ENCODE measurements around the gene ZNF581.

The ZNF581 gene

DNA sequence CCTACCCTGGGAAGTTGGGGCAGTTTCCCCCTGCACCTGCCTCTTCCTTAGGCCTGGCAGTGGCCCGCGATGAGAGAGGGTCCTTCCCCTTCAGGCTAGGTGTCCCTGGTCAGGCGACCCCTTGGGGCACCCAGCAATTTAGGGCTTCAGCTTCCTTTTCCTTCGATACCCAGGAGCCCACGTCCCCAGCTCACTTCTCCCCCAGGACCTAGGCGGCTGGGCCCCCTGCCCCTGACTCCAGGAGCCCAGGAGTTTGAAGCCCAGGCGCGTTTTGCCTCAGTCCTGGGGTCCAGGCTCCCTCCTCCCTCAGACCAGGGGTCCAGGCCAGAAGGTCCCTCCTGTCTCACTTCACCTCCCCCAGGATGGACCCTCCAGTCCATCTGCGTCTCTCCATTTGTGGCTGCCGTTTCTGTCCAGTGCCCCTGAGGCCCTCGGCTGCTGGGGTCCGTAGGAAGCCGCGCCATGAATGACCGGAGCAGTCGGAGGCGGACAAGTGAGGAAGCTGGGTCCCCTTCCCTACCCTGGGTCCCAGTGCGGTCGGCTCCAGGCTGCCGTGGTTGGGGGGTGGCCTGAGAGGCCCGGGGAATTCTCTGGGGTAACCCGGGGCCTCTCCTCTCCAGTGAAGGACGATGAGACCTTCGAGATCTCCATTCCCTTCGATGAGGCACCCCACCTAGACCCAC lies 5.3 kb downstream of the ZNF581 start:
- no peak for DNase-seq (ENCODE audit: low spot score)

DNA sequence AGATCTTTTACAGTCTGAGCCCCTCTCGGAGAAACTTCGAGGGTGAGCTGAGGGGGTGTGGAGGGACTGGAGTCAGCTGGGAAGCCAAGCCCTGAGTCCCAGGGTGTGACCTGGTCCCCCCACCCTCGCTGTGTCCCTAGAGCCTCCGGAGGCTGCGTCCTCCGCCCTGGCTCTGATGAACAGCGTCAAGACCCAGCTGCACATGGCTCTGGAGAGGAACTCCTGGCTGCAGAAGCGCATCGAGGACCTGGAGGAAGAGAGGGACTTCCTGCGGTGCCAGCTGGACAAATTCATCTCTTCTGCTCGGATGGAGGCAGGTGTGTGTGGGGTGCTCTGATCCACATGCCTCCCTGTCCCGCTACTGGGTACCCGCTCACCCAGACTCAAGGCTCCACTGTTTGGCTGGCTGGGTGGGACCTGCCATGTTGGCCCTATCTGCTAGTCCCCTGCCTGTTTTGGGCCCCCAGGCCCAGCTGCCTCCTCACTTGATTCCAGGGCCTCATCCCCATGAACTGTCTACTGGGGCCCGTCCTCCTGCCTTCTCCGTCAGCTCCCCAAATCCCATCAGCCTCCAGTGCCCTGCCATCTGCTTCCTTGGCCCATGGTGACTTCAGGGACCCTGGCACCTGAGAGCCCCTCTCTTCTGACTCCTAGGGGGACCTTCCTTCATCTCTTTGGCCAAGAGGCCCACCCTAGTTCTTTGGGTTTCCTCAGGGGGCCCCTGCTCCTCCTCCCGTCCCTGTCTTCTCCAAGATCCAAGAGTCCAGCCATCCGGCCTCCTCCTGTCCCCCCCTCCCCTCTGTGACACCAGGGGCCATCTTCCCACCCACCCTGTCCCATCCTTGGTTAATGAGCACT lies 6.0 kb downstream of the ZNF581 start:
- DNase-seq (ENCODE audit: low spot score) = no peak

DNA sequence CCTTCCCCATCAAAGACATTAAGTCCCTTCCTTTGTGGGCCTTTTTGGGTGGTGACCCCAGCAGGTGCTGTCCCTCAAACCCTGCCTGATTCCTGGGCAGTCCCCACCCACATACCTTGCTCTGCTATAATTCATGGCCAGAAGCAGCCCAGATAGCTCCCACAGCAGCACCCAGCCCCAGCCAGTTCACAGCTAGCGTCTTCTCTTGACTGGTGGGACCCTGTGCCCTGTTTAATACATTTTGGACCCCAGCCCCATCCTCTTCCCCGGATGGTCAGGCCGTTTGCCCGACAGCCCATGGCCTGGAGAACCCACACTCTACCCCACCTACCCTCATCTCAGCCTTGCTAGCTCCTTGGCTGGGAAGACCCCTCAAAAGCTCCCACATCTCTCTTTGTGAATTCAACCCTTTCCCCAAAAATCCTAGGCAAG lies 6.7 kb downstream of the ZNF581 start:
- DNase-seq (ENCODE audit: low spot score) = no peak

DNA sequence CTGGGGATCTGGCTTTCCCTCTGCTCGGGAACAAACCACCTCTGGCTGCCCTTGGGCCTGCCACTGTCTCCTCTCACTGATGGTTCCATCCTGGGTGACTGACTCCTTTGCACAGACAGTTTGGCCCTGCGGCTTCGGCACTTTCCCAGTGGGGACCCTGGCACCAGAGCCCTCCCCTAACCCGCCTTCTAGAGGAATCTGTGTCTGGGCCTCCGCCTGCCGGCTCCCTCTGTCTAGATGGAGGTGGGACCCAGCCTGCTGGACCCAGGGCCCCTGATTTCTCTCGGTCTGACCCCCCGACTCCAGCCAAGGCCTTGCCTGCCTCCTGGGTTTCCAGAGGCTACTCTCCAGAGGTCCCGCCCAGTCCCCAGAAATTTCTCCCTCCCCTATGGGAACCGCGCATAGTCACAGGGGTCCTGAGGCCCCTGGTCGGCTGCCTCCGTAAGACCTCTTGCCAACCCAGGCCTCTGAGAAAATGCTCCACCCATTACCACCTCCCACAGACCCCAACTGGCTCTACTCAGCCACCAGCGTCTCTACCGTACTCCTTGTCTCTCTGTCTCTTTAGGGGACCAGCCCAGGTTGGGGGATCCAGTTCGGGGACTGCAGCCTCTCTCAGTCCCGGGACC lies 7.3 kb downstream of the ZNF581 start:
- DNase-seq (ENCODE audit: low spot score) = no peak

DNA sequence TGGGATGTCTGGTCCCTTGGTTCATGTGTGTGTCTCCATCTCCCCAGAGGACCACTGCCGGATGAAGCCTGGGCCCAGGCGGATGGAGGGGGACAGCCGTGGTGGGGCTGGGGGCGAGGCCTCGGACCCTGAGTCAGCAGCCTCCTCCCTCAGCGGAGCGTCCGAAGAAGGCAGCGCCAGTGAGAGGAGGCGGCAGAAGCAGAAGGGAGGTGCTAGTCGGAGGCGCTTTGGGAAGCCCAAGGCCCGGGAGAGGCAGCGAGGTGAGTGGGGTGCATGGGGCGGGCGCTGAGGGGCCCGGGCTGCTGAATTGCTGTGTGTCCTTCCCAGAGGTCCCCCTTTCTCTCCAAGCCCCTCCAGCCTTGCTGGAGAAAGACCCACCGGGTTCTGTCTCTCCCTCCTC lies 7.8 kb downstream of the ZNF581 start:
- DNase-seq (ENCODE audit: low spot score) = no peak

DNA sequence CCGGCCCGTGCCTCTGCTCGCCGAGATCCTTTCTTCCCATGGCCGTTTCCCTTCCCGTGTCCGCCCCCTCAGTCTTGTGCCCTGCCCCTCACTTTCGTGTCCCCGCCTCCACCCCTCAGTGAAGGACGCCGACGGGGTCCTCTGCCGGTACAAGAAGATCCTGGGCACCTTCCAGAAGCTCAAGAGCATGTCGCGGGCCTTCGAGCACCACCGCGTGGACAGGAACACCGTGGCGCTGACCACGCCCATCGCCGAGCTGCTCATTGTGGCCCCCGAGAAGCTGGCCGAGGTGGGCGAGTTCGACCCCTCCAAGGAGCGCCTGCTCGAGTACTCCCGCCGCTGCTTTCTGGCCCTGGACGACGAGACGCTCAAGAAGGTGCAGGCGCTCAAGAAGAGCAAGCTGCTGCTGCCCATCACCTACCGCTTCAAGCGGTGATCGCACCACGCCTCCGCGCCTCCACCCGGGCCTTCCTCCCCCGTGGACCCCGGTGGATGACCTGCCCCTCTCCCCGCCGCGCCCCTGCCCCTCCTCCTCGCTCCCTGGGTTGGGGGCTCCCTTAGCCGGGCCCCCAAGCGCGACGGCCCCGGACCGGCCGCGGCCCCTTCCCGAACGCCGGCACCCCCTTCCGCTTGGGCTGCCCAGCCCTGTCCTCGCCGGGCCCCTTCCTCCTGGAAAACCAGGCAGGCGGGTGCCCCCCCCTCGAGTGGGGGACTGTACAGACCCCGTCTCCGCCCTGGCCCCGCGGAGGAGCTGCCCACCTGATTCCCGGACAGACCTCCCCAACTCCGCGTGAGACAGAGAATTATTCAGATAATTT lies 9.1 kb downstream of the ZNF581 start:
- no peak for DNase-seq (ENCODE audit: low spot score)

DNA sequence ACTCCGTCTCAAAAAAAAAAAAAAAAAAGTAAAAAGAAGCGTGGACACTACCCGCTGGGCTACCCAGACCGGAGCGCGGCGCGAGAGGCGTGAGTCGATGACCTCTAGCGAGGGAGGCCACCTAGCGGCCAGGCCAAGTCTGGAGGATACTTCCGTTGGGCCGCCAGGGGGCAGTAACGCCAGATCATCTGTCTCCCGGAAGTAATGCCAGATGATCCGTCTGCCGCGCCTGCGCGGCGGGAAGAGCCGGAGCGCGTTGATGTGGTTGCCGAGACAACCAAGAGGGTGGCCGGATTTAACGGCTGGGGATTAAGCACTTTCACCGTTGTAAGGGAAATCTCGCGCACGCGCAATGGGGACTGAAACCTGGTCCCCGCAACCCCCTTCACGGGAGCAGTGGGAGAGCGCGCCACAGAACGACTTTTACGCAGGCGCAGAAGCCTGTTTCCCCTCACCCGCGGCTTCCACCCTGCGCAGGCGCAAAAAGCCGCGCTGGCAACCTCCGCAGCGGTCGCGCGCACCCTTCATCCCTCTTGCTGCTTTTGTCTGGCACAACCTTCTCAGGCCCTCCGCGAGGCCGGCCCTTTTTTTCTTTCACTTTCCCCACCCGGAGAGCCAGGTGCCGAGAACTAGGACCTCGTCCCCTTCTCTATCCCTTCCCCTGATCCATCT lies 10.3 kb downstream of the ZNF581 start:
- DNase-seq (ENCODE audit: low spot score) = peak; percentile 99

DNA sequence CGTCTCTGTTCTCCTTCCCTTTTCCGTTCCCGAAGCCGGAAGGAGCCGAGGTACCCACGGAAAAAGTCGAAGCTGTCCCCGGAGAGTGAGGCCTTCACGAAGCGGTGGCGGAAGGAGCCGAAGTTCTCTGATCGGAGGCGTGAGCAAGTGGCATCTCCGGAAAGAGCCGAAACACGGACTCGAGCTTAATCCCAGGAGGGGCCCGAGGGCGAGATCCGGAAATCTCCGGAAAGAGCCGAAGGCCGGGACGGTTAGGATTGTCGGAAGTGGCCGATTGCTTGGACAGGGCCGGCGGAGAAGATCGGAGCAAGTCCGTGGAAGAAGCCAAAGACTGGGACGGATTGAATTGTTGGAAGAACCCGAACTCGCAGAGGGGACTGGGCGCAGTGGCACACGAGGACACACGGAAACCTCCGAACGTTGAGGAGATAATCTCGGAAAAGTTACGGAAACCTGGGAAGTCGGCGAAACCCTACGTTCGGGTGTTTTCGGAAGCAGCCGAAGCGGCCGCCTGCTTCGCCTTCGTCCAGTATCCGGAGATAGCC lies 10.9 kb downstream of the ZNF581 start:
- DNase-seq (ENCODE audit: low spot score) = peak; percentile 100

DNA sequence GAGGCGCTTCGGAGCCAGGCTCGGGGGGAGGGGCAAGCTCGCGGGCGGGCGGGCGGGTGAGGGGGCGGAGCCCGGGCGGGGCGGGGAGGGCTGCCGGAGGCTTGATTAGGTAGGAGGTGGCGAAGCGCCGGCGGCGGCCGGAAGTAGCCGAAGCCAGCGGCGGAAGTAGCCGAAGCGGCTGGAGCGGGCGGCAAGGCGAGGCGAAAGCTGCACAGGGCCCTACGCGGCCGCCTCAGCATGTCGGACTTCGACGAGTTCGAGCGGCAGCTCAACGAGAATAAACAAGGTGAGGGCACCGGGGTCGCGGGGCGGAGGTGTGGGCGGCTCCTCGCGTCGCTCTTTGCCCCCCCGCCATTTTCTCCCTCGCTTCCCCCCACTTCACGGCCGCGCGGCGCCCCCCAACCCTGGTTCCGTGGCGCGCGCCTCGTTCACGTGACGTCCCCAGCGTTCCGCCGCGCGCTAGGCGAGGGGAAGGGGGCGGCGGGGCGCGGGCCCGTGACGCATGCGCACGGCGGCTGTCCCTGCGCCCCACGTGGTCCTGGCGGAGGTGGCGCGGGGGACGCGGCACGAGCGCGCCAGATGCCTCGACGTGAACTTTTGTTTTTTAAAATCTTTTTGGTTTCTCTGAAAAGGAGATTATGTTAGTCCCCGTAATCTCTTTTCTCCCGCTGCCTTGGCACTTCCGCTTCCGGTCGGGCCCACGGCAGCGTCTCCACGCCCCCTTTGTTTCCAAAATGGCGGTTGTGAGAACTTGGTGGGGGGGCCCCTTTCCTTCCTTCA lies 11.6 kb downstream of the ZNF581 start, which contains the start of gene U2AF2:
U2AF2 (plus strand) TSS at position 168 of the 780 bp plus-strand sequence; CDS start at position 238, 70 bp downstream.
- peak; percentile 96 for DNase-seq (ENCODE audit: low spot score)

DNA sequence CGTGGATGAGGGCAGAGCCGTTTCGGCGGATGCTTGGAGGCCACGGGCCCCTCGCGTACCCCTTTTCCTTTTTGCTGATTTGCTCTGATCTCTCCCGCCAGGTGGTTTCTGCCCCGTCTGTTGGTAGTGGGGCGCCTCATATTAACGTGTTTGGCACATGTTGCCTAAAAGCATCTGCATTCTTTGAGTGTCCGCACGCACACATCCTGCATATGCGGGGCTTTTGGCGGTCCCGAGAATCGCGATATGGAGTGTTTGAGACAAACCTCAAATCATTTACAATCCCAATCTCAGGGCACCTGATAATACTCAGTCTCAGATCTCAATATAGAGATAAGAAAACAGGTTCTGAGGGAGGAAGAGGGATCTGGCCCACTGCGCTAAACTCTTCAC lies 12.2 kb downstream of the ZNF581 start:
- DNase-seq (ENCODE audit: low spot score) = no peak

DNA sequence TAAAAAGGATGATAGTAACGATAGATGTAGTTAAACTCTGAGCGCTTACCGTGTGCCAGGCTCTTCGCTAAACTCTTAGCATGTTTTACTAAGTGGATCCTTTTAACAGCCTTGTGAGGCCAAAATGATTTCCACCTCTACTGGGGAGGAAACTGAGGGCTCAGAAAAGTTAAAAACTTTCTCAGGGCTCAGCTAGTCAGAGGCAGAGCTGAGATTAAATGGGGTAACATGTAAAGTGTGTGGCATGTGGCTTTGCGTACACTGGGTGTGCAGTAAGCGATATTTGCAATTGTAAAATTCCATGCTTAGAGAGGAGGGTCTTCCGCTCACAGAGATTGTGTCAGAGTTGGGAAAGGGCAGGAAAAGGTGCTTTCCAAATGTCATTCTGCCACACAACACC lies 13.1 kb downstream of the ZNF581 start:
- DNase-seq (ENCODE audit: low spot score) = no peak

DNA sequence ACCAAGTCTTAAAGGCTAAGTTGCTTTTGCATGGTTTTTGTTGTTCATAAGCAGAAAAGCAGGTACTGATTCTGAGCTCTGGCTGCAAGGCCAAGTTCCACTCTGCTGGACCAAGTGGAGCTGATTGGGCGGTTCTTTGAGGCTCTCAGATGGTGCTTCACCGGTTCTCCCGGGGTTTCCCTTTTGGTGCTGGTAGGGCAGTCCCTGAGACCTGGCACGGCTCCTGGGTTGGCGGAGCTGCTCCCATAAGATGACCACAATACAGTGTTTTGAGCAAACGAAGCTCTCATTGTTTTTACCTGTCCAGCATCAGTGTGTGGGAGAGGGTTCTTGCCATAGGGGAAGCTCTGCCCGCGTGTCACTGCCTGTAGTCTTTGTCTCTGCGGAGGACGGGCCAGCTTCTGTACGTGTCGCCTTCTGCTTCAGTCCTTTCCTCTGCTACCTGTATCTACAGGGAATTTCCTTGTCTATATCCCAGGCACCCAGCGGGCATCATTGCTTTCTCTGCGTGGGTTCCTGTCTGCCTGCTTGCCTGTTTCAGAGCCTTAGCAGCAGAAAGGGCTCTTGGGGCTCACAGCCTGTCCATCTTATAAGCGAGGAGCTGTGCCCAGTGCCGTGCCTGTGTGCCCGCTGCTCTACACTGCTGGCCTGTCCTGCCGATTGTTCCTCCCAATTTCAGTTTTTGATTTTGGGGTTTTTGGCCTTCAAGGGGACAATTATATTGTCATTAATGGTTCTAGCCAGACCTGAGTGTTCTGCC lies 13.7 kb downstream of the ZNF581 start:
- no peak for DNase-seq (ENCODE audit: low spot score)

DNA sequence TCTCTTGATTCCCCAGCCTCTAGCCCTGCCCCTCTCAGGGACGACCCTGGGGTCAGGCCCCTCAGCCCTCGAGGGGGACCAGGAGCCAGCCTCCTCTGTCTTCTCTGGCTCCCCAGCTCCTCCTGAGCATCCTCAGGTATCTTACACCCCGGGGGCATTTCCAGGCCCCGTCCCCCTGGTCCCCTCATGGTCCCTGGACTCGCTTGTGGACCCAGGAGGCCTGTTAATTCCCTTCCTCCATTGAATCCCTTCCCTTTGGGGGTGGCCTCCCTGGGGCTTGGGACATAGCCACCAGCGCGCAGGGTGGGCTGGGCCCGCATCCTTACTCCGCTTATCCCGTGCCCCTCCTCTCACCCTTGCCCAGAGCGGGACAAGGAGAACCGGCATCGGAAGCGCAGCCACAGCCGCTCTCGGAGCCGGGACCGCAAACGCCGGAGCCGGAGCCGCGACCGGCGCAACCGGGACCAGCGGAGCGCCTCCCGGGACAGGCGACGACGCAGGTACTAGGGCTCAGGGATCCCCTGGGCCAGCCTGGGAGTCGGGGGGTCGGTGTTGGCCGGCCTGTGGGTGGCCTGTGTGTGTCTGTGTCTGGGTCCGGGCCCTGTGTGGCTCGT lies 15.5 kb downstream of the ZNF581 start:
- no peak for DNase-seq (ENCODE audit: low spot score)

DNA sequence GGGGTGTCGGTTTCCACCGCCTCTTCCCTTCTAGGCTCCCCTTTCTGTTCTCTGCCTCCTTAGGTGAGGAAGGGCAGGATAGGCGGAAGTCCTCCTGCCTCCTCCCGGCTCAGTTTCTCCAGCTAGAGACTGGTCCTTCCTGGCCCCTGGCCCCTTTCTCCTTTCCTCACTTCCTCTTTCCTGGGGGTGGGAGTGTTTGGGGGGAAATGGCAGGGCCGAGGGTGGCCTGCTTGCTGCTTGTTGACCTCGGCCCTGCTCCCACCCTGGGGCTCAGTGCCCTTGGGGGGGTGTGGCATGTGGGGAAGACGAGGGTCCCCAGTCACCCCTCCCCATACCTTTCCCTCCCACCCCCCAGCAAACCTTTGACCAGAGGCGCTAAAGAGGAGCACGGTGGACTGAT lies 16.4 kb downstream of the ZNF581 start:
- DNase-seq (ENCODE audit: low spot score) = no peak

DNA sequence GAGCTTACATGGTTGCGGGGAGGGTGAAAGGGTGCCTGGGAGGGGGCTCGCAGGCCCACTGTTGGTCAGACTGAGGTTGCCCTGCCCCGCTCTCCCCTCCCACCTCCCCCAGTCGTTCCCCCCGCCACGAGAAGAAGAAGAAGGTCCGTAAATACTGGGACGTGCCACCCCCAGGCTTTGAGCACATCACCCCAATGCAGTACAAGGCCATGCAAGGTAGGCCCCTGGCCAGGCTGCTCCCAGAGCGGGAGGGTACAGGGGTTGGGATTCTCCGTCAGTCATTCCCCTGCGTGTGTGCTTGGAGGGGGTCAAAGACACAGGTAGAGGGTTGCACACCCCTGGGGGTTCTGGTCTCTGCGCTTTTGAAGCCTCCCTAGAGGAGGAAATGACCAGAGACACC lies 17.0 kb downstream of the ZNF581 start:
- no peak for DNase-seq (ENCODE audit: low spot score)

DNA sequence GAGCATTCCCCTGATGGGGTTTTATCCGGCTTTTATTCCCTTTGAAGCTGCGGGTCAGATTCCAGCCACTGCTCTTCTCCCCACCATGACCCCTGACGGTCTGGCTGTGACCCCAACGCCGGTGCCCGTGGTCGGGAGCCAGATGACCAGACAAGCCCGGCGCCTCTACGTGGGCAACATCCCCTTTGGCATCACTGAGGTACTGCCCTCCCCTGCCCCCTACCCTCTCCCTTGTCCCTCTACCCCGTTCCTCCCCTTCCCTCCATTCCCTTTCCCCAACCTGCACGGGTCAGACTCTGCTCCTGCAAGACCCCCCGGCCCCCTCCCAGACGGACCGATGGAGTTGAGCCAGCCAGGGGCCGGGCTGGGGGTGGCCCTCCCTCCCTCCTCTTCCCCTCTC lies 17.5 kb downstream of the ZNF581 start:
- DNase-seq (ENCODE audit: low spot score) = no peak

DNA sequence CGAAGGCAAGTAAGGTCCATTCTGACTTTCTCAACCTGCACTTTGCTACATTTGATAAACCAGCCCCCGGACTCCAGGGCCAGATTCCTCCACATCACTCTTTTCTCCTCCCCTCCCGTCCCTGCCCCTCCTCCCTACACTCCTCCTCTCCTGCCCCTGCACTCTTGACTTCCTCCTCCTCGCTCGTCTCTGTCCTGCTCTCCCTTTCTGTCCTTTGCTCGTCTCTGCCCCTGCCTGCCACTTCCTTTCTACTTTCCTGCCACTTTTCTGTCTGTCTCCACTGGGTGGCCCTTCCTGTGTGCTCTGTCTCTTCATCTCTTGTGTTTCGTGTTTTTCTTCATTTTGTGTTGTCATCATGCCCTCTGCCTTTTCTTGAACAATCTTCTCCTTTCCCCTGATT lies 18.4 kb downstream of the ZNF581 start:
- no peak for DNase-seq (ENCODE audit: low spot score)

DNA sequence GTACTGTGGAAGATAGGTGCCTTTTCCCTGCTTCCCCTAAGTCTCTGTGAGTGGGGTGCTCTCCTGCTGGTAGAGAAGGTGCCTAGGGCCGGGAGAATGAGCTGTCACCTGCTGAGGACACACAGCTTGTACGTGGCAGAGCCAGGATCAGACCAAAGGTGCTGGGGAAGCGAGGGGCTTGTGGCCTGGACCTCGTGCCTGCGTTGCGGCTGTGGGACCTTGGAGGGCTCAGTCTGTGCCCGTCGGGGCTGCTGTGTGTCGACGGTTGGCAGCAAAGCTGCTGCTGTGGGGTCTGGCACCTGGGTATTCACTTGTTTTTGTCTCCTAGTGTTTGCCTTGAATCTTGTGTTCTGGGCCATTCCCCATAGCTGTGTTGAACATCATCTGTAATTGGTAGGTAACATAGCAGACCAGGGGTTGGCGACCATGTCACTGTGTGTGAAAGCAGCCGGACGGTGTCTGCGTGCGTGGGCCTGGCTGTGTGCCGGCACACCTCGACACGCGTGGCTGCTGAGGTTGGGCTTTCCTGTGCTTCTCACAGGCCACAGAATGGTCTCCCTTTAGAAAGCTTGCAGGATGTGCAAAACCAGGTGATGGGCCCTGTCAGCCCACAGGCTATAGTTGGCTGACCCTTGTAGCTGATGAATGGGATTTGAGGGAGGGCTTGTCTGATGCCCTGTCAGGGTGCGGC lies 20.5 kb downstream of the ZNF581 start:
- no peak for DNase-seq (ENCODE audit: low spot score)

All from SW480 (cell line).